IMR-90 (cell line): Measurements from ENCODE around the gene SYT2. TPM values are rescaled to one million over a fixed set of nuclear protein-coding genes. Genes with fewer than 3 reads are reported as not detected.
"Not testable (repeated sequence)": the region's sequence is repeated elsewhere in the genome, so short reads cannot be mapped to it uniquely, and the experiment has no call there.

ENCODE experiments used
- ATAC-seq: fragments of 200-7000 bp; cut with Tn5 transposase; 2 replicates; pipeline ENCODE4 v1.9.1; 2020; ENCODE audit warnings: low read depth, mild to moderate bottlenecking, moderate library complexity
- BruUV-seq: library from RNA; stranded (reverse); fragments of 400-500 nt; replicated peaks from 2 replicates; lab custom pipeline; 2021; lab: Mats Ljungman, UMichigan
- CTCF ChIA-PET: fragments of 300-600 bp; formaldehyde crosslinking; extraction: SDS; loops from one replicate; lab custom pipeline; 2021; ENCODE audit warnings: antibody characterized with exemption; lab: Yijun Ruan, JAX
- POLR2A ChIA-PET: fragments of 300-600 bp; sonication (Branson Sonifier 250); formaldehyde crosslinking; loops from one replicate; lab custom pipeline; 2022; ENCODE audit warnings: antibody characterized with exemption; ENCODE audit not compliant: unreplicated experiment; lab: Charles Lee
- DNase-seq: peaks from one replicate; pipeline ENCODE4 v3.0.0; 2013
- H2AFZ ChIP-seq: replicated peaks from 2 replicates; pipeline ENCODE3; 2013; ENCODE audit warnings: low read length, mild to moderate bottlenecking; ENCODE audit not compliant: poor library complexity
- H2AK5ac ChIP-seq: 2 replicates; pipeline ENCODE4 v1.6.1; 2013; ENCODE audit warnings: low read depth, low read length, inconsistent platforms
- H2AK9ac ChIP-seq: replicated peaks from 2 replicates; pipeline ENCODE3; 2013; ENCODE audit warnings: mild to moderate bottlenecking, low read depth, low read length, moderate library complexity; ENCODE audit not compliant: poor library complexity
- H2BK120ac ChIP-seq: 2 replicates; pipeline ENCODE4 v1.6.1; 2013; ENCODE audit warnings: low read depth, low read length, inconsistent platforms
- H2BK15ac ChIP-seq: 3 replicates; pipeline ENCODE4 v1.6.1; 2013; ENCODE audit warnings: low read depth, low read length, inconsistent platforms
- H2BK20ac ChIP-seq: 2 replicates; pipeline ENCODE4 v1.6.1; 2013; ENCODE audit warnings: low read depth, mild to moderate bottlenecking, inconsistent platforms, low read length, moderate library complexity
- H2BK5ac ChIP-seq: 2 replicates; pipeline ENCODE4 v1.6.1; 2013; ENCODE audit warnings: mild to moderate bottlenecking, low read depth, low read length, inconsistent platforms; ENCODE audit not compliant: poor library complexity, severe bottlenecking
- H3K14ac ChIP-seq: replicated peaks from 2 replicates; pipeline ENCODE4 v1.6.1; 2013; ENCODE audit warnings: low read depth, low read length, inconsistent platforms
- H3K18ac ChIP-seq: 2 replicates; pipeline ENCODE4 v1.6.1; 2013; ENCODE audit warnings: low read depth, low read length, control low read depth
- H3K23ac ChIP-seq: 2 replicates; pipeline ENCODE4 v1.6.1; 2013; ENCODE audit warnings: low read depth, low read length, inconsistent platforms
- H3K27ac ChIP-seq: 2 replicates; pipeline ENCODE4 v1.5.1; 2013; ENCODE audit warnings: mild to moderate bottlenecking, control low read depth, low read length; ENCODE audit not compliant: insufficient read depth
- H3K27me3 ChIP-seq: 2 replicates; pipeline ENCODE4 v1.6.1; 2013; ENCODE audit warnings: low read length; ENCODE audit not compliant: control insufficient read depth, insufficient read depth
- H3K36me3 ChIP-seq: 2 replicates; pipeline ENCODE4 v1.6.1; 2013; ENCODE audit warnings: low read length, mixed read lengths; ENCODE audit not compliant: control insufficient read depth, insufficient read depth
- H3K4ac ChIP-seq: 2 replicates; pipeline ENCODE4 v1.6.1; 2013; ENCODE audit warnings: low read depth, low read length, inconsistent platforms
- H3K4me1 ChIP-seq: 2 replicates; pipeline ENCODE4 v1.6.1; 2013; ENCODE audit warnings: low read length, mixed read lengths; ENCODE audit not compliant: control insufficient read depth, insufficient read depth
- H3K4me2 ChIP-seq: 2 replicates; pipeline ENCODE4 v1.6.1; 2013; ENCODE audit warnings: low read depth, mild to moderate bottlenecking, control low read depth, low read length, moderate library complexity
- H3K4me3 ChIP-seq: 2 replicates; pipeline ENCODE4 v1.5.1; 2013; ENCODE audit warnings: low read depth, mild to moderate bottlenecking, control low read depth, low read length, moderate library complexity; ENCODE audit not compliant: insufficient read depth
- H3K56ac ChIP-seq: 2 replicates; pipeline ENCODE4 v1.6.1; 2013; ENCODE audit warnings: low read length, inconsistent platforms; ENCODE audit not compliant: insufficient read depth; ENCODE audit errors: extremely low read depth
- H3K79me1 ChIP-seq, 2 experiments: 2 replicates each; pipeline ENCODE4 v1.6.1; 2013; ENCODE audit warnings: low read length in 2 of 2, inconsistent platforms in 1 of 2, low read depth in 1 of 2
- H3K9ac ChIP-seq: 2 replicates; pipeline ENCODE4 v1.6.1; 2013; ENCODE audit warnings: low read depth, low read length, control low read depth
- H3K9me1 ChIP-seq: 2 replicates; pipeline ENCODE4 v1.6.1; 2013; ENCODE audit warnings: low read length, inconsistent platforms; ENCODE audit not compliant: insufficient read depth
- H3K9me3 ChIP-seq: 2 replicates; pipeline ENCODE4 v1.6.1; 2013; ENCODE audit warnings: low read length; ENCODE audit not compliant: control insufficient read depth, insufficient read depth
- H4K20me1 ChIP-seq: 2 replicates; pipeline ENCODE4 v1.6.1; 2013; ENCODE audit warnings: low read length, inconsistent platforms; ENCODE audit not compliant: insufficient read depth
- H4K5ac ChIP-seq: 2 replicates; pipeline ENCODE4 v1.6.1; 2013; ENCODE audit warnings: mild to moderate bottlenecking, low read depth, low read length, control low read depth
- H4K8ac ChIP-seq, 2 experiments: 2 replicates each; pipeline ENCODE4 v1.6.1; 2013; ENCODE audit warnings: low read depth in 2 of 2, low read length in 2 of 2, control low read depth in 1 of 2, inconsistent platforms in 1 of 2
- H4K91ac ChIP-seq: 2 replicates; pipeline ENCODE4 v1.6.1; 2013; ENCODE audit warnings: low read depth, low read length, inconsistent platforms; ENCODE audit not compliant: insufficient read depth
- WGBS, 2 experiments: methylation state at CpG; one replicate each; pipeline versions ENCODE4 v1.1.5 to v1.1.7; 2013; ENCODE audit warnings: missing lambda C conversion rate in 2 of 2; ENCODE audit not compliant: insufficient read length in 1 of 2; ENCODE audit errors: extremely low coverage in 2 of 2; 5-methylcytosine and 5-hydroxymethylcytosine counted together
- dilution Hi-C: fragments of 300-500 bp; cut with HindIII; formaldehyde crosslinking; loops from one replicate; pipeline ENCODE4 v1.14.3; 2018; ENCODE audit warnings: low sequenced_read_pairs; ENCODE audit not compliant: unreplicated experiment
- in situ Hi-C: fragments of 300-500 bp; cut with MboI; formaldehyde crosslinking; loops from 3 replicates; pipeline ENCODE4 v1.14.3; 2019; ENCODE audit warnings: low sequenced_read_pairs, inconsistent platforms, mixed read lengths
- intact Hi-C: fragments of 100-400 bp; cut with micrococcal nuclease; formaldehyde crosslinking; loops from 2 replicates; pipeline ENCODE4 v1.10.0; 2022
- polyA plus RNA-seq, 3 experiments: library from polyadenylated mRNA; depleted of rRNA; stranded (reverse); fragments of >200 nt; gene quantifications; 2 replicates each; pipeline ENCODE4 v1.2.3, GENCODE V29; 2012; ENCODE audit warnings: low replicate concordance in 1 of 3
- total RNA-seq: library from RNA; depleted of rRNA; stranded (reverse); fragments of >200 nt; gene quantifications from 2 replicates; pipeline ENCODE4 v1.2.3, GENCODE V29; 2012

Gene SYT2
- total and polyA plus RNA-seq, 2 of the 4 experiments (the other 2 are of a cell fraction) = under 0.01 TPM

DNA sequence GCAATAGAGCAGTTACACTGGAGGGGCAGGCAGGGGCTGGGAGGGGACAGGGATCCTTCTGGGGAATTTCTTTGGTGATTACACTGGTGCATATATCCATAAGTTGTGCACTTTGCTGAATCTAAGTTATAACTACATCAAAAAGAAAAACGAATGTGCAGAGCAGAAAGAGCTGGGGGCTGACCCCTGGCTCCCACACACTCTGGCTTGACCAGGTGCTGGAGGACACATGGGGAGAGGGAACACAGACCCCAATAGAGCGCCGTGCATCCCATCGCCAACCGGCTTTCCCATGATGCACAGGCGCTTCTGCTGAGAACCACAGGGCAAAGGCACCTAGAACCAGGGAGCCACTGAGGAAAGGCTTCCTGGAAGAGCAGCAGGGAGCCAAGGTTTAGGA lies 80.2 kb downstream of the SYT2 start:
- H2BK5ac ChIP-seq, H2BK20ac ChIP-seq, H4K5ac ChIP-seq, H3K23ac ChIP-seq, H3K9ac ChIP-seq, H3K4me2 ChIP-seq, H3K9me3 ChIP-seq, H3K4ac ChIP-seq, H3K18ac ChIP-seq, H3K4me3 ChIP-seq, intact Hi-C loops, H3K4me1 ChIP-seq, H3K14ac ChIP-seq, in situ Hi-C loops, H3K36me3 ChIP-seq, H2AK9ac ChIP-seq, H4K91ac ChIP-seq, BruUV-seq, H3K79me1 ChIP-seq, H4K8ac ChIP-seq, POLR2A ChIA-PET, DNase-seq, CTCF ChIA-PET, H4K20me1 ChIP-seq, H2BK120ac ChIP-seq, H2AFZ ChIP-seq, H2AK5ac ChIP-seq, H2BK15ac ChIP-seq, dilution Hi-C loops, H3K56ac ChIP-seq, H3K27ac ChIP-seq, H3K9me1 ChIP-seq, ATAC-seq: not testable (repeated sequence)
- WGBS, 2 experiments = no CpG with 5 or more reads among the region's 6 CpGs
- H3K27me3 ChIP-seq = peaks cover 15% of the 10 kb centered on the region

DNA sequence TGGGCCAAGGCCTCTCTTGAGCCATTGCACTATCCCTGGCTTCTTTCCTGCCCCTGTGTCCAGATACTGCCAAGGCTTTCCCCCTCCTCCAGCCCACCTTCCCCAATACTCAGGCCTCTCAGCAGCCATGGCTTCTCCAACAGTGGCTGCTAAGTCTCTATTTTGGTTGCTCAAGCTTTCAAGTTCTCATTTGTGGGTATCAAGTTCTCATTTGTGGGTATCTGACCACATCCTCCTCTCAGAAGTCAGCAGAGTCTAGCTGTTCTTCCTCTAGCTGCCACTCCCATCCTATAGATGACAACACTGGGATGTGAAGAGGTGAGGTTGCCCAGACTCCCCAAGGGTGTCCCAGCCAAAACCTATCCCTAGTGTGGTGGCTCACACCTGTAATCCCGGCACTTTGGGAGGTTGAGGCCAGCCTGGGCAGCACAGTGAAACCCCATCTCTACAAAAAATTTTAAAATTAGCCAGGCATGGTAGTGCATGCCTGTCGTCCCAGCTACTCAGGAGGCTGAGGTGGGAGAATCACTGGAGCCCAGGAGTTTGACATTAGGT lies 80.9 kb downstream of the SYT2 start:
- H2BK5ac ChIP-seq, H3K36me3 ChIP-seq, H3K14ac ChIP-seq, H3K9me1 ChIP-seq, H2BK120ac ChIP-seq, BruUV-seq, H4K91ac ChIP-seq, in situ Hi-C loops, POLR2A ChIA-PET, H3K18ac ChIP-seq, H3K4me3 ChIP-seq, H2BK15ac ChIP-seq, H3K79me1 ChIP-seq, H3K4me2 ChIP-seq, dilution Hi-C loops, H2AFZ ChIP-seq, DNase-seq, H2AK9ac ChIP-seq, H3K4ac ChIP-seq, H2AK5ac ChIP-seq, H3K4me1 ChIP-seq, H3K9me3 ChIP-seq, H2BK20ac ChIP-seq, H4K5ac ChIP-seq, H3K9ac ChIP-seq, H3K27ac ChIP-seq, ATAC-seq, H3K23ac ChIP-seq, H3K56ac ChIP-seq, H4K8ac ChIP-seq, H4K20me1 ChIP-seq: not testable (repeated sequence)
- CTCF ChIA-PET = interaction anchor here (0.7 kb wide), 1 partner anchor 466 kb away, joined by 3 read pairs; no protein-coding TSS in a partner anchor
- intact Hi-C loops = loop anchor here (5.0 kb wide), 1 partner anchor 287 kb away; the partner anchor contains the start of gene UBE2T
- H3K27me3 ChIP-seq = peaks cover 14% of the 10 kb centered on the region
- WGBS, 2 experiments = no CpG with 5 or more reads among the region's 2 CpGs
